GM19324 (cell line): ENCODE measurements around the gene CFAP299.
"Not testable (repeated sequence)": the region's sequence is repeated elsewhere in the genome, so short reads cannot be mapped to it uniquely, and the experiment has no call there.

Source experiments
- ATAC-seq: cut with Tn5 transposase; IDR thresholded peaks from one replicate; pipeline ENCODE4 v1.9.1; 2021; ENCODE audit warnings: mild to moderate bottlenecking, moderate library complexity; ENCODE audit not compliant: unreplicated experiment, low FRiP score

CFAP299 gene

DNA sequence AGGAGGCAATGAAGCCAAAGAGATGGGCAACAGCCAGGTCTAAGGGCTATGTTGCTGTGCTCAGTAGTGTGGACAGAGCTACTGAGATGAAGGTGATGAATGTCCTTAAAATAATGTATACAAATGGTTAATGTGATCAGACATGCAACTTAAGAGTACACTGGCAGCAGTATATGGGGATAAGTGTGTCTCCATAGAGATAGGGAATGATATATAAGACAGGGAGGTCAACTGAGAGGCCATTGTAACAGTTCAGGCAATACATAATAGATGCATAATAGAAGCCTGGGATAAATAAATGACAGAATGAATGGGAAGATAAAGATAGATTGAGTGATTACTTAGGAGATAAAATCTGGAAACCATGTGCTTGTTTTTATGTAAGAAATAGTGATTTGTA lies 250.0 kb downstream of the CFAP299 start:
- no peak for ATAC-seq

DNA sequence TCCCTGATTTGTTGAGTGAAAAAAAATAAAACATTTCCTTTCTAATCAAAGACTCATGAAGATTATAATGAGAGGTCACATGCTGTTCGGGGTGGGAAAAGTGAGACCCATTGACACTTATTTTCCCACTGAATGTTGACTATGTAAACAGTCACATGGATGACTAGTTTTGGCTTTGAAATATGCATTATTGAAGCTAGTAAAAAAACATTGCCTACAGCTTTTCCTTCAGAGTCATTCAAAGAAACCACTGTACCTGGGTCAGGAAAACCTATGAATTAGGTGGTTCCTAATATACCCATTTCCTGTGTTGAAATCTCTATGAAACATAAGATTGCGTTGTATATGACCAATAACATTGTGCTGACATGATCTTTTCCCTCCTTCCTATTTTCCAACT lies 251.2 kb downstream of the CFAP299 start:
- ATAC-seq, result no peak

DNA sequence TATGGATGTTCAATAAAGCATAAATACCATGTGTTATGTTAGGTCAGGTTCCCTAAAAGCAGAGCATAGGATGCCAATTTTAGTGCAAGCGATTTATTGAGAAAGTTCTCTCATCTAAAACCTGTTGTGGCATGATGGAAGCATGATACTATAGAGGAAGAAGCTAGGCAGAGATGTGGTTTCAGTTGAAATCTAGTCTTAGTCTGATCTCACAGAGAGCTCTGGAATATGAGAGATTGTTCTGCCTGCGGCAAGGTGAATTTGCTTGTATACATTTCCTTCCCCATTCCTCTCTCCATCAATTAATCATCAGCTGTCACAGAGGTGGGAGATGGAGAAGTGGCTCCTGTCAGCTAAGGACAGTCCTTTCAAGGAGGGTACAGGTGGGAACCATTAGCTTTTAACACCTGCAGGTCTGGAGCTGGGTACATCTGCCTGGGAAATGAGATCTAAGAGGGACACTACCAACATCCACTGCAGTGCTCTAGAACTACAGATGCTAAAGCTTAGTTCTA lies 252.4 kb downstream of the CFAP299 start:
- ATAC-seq, result no peak

DNA sequence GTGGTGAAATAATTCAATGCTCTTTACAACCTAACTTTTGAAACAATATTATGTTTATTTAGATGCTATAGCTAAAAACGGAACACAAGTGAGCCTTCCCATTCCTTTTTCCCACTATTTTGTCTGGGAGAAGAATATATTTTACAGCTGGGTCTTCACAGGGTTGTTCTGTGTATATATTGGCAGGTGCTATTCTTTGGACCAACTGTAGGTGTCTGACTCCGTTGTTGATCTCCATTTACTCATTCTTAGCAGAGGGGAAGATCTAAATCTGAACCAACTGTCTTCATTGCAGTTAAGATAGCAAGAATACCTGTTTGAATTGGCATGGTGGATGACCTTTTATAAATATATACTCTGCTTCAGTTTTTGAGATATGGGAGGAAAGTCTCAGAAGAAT lies 257.4 kb downstream of the CFAP299 start:
- peak; percentile 91 for ATAC-seq

DNA sequence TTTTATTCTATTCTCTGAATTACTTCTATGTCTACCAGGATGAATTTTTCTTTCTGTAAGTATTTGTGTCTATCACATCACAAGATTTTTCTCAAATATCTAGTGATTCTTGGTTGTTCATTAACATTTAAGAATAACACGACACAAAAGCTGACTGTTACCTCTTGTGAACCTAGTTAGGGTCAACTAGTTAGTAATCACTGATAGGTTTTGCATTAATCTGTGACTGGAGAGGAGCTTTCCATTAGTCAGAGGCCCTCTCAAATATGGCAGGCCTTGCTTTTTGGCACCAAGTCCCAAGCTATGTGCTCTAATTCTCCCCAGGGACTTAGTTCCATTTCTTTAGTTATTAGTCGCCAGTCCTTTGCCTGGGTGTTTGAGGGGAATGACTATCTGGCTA lies 259.2 kb downstream of the CFAP299 start:
- no peak for ATAC-seq

DNA sequence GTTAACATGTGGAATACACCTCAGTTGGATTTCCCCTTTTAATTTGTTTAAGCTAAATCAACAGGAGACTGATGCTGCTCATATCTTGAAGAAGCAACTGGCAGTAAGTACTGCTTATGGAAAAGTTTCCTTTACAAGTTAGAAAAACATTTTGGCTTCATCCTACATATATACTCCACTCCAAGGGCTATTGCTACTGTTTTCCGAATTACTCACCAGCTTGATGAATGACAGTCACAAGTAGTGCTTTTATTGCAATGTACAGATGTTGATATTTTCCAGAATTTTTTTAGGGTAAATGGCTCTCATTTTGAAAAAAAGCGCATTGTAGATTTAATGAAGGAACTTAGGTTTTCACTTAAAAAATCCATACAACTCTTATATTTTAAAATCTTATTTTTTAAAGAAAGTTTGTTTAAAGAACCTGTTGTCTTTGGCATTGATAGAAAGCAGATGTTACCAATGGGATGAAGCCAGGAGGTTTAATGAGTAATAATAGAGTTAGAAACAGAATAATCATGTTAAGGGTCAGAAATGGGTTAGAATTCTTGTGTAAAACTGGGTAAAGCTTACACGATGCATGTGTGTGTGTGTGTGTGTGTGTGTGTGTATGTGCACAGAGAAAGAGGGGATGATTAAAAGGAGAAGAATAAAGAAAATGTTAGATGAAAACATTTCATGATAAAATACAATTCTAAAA lies 272.9 kb downstream of the CFAP299 start:
- no peak for ATAC-seq

DNA sequence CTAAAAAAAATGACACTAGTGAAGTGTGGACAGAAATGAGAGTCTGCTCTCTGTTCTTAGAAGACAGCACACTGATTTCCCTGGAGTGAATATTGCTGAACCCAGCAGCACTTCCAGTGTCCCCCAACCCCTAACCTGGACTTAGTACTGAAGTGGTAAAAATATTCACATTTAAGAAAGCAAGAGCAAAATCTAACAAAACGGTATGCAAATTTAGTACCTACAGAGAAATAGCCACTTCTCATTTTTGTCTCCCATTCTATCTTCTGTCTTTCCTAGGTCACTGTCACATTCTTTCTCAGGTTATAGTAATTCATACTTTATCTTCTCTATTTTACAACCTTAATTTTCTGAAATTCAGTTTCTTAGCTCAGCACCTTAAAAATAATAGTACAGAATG lies 274.7 kb downstream of the CFAP299 start:
- no peak for ATAC-seq

DNA sequence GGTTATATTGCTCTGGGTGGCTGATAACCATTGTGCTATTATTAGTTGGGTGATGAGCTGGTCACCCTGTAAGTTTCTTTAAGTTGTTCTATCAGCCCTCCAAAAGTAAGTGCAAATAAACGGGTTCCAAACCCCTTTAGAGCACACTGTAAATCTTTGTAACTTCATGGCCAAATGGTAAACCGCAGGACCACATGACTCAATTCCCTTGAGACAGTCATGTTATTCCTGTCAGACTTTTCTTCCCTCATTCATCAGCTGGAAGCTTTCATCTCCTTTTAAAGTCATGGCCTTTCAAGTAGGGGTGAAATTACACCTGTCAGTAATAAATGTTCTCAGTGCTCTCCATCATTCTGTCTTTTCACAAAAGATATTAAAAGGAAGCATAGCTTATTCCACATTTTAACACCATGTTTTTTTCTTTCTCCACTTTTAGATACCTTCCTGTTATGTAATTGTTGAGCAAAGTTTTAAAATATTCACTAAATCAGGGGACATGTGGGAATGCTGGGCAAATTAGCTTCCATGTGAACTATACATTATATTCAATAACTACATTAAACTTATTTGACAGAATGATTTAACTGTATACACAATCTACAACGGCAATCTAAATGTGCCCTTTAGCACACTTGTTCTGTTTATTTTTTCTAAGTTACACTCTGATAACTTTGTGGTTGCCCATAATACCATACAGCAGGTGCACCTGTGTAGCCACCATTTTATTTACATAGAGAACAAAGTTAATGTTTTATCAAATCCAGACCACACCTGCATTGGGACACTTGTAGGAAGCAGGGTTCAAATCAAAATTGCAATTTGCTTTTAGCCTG lies 275.5 kb downstream of the CFAP299 start:
- peak; percentile 89 for ATAC-seq

DNA sequence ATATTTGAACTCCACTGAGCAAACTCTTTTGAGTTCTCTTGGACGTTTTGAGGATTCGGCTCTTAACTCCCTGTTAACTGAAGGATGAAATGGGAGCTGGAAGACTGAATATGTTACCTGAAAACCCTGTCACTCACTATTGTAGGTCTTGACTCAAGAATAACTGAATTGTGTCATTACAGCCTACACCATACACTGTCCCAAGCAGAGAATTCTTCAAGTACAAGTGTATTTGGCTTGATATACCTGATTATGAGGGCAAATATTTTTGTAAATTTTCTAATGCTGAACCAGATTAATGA lies 276.1 kb downstream of the CFAP299 start:
- peak; percentile 21 for ATAC-seq

DNA sequence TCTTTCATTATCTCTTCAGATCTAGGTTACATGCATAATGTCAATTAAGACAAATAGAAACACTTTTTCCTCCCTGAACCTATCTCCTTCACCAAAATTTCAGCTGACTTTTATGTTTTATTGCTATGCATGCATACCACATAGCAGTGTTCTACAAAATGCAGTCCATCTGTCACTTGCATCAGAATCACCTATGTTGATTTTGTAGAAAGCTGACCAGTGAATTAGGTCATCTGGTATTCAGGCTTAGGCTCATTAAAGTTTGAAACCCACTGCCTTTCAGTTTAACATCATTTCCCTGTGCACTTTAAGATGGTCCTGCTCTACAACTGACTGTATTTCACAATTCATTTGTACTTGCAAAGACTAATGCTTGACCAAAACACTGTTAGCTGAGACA lies 277.9 kb downstream of the CFAP299 start:
- no peak for ATAC-seq

DNA sequence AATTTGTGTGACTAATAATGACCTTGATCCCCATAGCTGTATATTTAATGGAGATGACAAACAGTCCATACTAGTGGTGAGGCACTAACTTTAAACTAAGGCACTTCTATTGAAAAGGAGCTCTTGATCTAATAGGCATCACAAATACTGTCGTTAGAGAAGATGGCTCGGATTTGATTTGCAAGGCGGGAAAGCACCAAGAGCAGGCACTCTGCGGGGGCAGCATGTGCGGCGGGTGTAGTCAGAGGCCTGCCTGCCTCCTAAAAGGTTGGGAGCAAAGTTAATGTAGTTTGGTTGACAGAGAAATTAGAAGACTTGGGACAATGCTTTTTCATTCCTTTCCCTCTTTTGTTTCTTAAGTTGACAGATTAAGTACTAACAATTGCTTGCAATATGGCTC lies 278.8 kb downstream of the CFAP299 start:
- ATAC-seq, result no peak

DNA sequence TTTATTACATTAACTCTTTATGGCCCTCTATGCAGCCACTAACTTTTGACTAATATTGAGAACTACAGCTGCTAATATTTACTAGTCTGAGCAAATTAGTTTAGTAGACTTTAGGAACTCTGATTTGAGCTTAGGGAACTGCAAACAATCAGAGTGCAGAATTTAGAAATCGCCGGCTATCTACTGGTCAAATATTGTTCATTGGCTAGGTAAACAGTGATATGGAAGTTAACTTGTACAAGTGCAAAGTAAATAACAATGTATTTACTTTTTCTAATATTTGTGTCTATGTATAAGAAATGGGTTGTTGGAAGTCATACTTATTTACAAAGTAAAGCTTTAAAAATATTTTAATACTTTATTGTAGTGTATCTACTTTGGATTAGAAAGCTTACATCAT lies 279.6 kb downstream of the CFAP299 start:
- no peak for ATAC-seq

DNA sequence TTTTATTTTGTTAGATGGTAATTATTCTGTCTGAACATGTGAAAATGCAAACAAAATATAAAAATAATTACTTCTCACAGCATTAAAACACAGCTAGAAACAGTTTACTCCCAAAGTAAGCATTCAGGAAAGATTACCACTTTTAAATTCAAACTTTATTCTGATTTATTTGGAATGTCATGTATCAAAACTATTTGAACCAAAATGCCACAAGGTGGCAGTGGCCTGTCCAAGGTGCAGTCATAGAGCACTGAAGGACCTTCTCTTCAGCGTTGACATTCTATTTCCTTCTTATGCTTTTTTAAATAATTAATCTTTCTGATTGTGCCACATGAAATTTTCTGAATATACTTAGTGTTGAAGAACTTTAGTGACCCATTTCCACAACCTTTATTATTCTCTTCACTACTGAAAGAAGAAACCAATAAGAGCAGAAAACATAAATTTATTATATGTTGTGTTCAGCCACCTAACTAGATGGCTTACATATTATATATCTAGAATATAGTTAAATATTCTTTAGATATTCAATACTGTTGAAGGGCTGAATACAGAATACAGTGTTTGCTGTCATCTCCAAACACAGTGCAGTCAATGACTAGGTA lies 283.6 kb downstream of the CFAP299 start:
- no peak for ATAC-seq

DNA sequence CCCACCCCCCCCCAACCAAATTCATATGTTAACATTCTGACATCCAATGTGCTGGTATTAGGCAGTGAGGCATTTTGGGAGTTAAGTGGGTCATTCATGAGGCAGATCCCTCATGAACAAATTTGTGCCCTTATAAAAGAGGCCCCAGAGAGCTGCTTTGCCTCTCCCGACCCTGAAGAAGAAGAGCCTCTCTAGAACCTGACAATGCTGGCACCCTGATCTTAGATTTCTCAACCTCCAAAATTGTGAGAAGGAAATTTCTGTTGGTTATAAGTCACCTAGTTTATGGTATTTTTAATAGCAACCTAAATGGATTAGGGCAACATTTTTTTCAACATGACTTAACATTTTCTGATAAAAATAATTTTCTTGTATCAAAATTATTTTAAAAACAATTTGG lies 296.3 kb downstream of the CFAP299 start:
- no peak for ATAC-seq

DNA sequence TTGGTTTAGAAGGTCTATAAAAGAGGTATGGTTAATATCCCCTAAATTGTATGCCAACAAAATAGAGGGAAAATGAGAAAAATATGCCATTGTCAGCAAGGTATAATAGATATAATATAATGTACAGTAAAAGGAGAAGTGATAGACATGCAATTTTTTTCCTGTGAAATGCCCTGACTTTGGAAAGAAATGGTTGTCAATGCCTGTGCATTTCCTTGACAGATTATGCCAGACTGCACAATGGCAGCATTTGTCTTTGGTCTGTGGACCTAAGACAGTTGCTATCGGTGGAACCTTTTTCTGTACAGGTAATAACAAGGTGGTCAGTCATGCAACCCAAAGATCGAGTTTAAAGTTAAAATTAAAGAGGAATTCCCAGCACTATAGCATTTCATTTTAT lies 301.7 kb downstream of the CFAP299 start:
- no peak for ATAC-seq

DNA sequence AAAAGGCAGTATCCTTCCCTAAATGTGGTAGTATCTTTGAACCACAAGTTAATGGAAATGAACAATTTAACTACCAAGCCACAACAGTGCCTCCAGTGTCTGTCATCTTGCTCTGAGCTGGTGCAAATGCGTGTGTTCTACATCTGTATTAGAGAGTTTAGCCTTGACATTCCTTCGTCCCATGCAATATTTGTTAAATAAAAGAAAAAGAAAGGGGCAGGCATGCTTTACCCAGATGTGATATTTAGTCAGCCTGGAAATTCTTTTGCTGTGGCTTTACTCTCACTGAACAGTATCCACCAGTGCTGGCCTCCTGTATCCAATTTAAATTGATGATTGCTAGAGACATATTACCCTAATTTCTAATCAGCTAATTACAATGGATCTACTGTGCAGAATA lies 310.5 kb downstream of the CFAP299 start:
- ATAC-seq, result no peak

DNA sequence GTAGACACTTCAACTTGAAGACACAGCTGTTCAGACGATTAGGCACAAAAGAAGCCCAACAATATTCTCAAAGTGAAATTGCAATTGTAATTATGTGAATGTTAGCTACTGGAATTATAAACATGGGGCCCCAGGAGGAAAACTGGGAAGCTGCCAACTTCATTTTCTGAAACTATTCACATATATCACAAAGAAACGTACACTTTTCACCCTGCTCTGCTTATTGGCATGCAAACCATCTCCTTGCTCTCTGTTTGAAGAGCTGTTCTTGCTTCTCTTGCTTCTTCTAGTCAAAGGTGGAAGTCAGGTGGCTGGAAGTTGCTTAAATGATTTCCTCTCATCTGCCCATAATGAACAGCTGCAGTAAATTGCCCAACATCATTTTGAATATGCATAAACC lies 320.1 kb downstream of the CFAP299 start:
- no peak for ATAC-seq

DNA sequence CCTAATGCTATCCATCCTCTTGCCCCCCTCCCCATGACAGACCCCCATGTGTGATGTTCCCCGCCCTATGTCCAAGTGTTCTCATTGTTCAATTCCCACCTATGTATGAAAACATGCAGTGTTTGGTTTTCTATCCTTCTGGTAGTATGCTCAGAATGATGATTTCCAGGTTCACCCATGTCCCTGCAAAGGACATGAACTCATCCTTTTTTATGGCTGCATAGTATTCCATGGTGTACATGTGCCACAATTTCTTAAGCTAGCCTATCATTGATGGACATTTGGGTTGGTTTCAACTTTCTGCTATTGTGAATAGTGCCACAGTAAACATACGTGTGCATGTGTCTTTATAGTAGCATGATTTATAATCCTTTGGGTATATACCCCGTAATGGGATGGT lies 334.6 kb downstream of the CFAP299 start:
- not testable (repeated sequence) for ATAC-seq

DNA sequence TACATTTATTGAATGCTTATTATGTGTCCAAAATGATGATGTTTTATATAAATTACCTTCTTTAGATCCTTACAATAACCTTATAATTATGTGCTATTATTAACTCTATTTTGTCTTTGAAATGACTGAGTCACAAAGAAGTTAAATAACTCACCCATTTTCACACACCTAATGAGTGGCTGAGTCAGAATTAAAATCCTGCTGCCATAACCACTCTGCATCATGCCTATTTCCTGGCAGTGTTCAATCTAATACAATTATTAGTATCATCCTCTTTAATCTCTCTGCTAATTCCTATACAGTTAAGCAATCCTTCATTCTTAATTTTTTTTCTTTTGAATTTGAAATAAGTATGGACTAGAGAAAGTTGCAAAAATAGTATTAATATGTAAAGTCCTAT lies 342.9 kb downstream of the CFAP299 start:
- no peak for ATAC-seq

DNA sequence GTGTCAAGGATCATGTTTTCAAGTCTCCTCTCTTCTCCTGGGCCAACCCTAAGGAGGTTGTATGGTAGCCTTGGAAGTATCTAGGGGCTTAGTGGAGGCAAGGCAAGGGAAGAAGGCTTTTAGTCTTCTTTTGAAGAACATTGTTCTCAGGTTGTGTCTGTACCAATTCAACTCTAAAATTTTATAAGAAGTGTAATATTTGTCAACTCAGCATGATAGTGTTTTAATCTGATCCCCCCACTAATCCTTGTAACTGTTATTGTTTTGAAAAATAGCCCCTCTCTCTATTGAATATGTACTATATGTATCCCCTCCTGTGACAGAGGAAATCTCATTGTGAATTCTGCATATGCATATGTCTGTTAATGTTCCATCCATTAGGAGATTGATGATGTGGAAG lies 345.4 kb downstream of the CFAP299 start:
- no peak for ATAC-seq

DNA sequence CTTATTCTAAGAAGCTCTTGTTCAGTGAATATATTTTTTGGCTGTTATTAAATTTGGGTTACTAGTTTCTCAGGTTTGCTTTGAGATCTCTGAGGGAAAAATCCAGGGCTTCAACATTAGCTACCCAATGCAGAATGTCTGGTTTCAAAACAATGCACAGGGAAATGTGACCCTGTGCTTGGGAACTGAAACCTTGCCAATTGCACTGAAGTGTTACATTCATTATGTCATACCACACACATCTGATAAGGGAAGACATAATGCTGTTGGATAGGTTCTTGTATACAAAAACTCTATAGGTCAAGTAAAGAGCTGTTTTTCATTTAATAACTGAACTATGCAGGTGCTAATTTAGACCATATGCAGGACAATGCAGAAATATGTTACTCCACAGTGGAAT lies 349.7 kb downstream of the CFAP299 start:
- ATAC-seq, result no peak

DNA sequence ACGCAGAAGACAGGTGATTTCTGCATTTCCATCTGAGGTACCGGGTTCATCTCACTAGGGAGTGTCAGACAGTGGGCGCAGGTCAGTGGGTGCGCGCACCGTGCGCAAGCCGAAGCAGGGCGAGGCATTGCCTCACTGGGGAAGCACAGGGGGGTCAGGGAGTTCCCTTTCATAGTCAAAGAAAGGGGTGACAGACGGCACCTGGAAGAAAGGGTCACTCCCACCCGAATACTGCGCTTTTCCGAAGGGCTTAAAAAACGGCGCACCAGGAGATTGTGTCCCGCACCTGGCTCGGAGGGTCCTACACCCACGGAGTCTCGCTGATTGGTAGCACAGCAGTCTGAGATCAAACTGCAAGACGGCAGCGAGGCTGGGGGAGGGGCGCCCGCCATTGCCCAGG lies 352.2 kb downstream of the CFAP299 start:
- ATAC-seq, result not testable (repeated sequence)
